HCT116 (cell line): ENCODE data around the gene SPSB1. TPM values are rescaled to one million over a fixed set of nuclear protein-coding genes. Genes with fewer than 3 reads are reported as not detected.
A peak's percentile ranks its signal among the peaks of the same experiment; 100 is the strongest.

Experiments
- ATAC-seq: fragments of 200-7000 bp; cut with Tn5 transposase; 2 replicates; pipeline ENCODE4 v1.9.1; 2020; ENCODE audit warnings: mild to moderate bottlenecking, moderate library complexity
- BruUV-seq: library from RNA; stranded (reverse); fragments of 400-500 nt; replicated peaks from 2 replicates; lab custom pipeline; 2021; lab: Mats Ljungman, UMichigan
- CTCF ChIA-PET: fragments of 300-600 bp; sonication (Branson Sonifier 250); formaldehyde crosslinking; loops from one replicate; lab custom pipeline; 2021; ENCODE audit warnings: antibody characterized with exemption; lab: Charles Lee
- POLR2A ChIA-PET: fragments of 300-600, 350-600 bp; sonication (Branson Sonifier 250); formaldehyde crosslinking; loops from one replicate; lab custom pipeline; 2021; ENCODE audit warnings: antibody characterized with exemption; lab: Charles Lee
- RAD21 ChIA-PET, 2 experiments: fragments of 300-600 bp; sonication (Branson Sonifier 250); formaldehyde crosslinking; loops; one replicate each; lab custom pipeline; 2023; ENCODE audit warnings: low total read pairs in 2 of 2; ENCODE audit not compliant: uncharacterized antibody in 2 of 2, unreplicated experiment in 2 of 2, low non-redundant PET in 1 of 2; lab: Charles Lee
- DNase-seq: peaks from one replicate; pipeline ENCODE4 v3.0.0-alpha.2; 2010; ENCODE audit warnings: low read depth, low spot score
- H2AFZ ChIP-seq: fragments of 200-600 bp; shearing (Covaris generic), sonication (generic); 2 replicates; pipeline ENCODE4 v1.6.1; 2017; ENCODE audit warnings: low read depth, mixed run types, mixed read lengths, antibody characterized with exemption, low read length; ENCODE audit not compliant: poor library complexity, severe bottlenecking
- H3K27ac ChIP-seq: 2 replicates; pipeline ENCODE4 v1.5.1; 2012; ENCODE audit warnings: low read depth, low read length
- H3K27me3 ChIP-seq: fragments of 200-600 bp; sonication (generic); 2 replicates; pipeline ENCODE4 v1.6.1; 2016; ENCODE audit warnings: mixed run types, low read length, mixed read lengths; ENCODE audit not compliant: insufficient read depth
- H3K36me3 ChIP-seq, 2 experiments: fragments of 200-500 bp in 1 of 2; fragments of 200-600 bp in 1 of 2; sonication (Bioruptor generic) in 1 of 2; sonication (generic) in 1 of 2; 2 replicates each; pipeline versions ENCODE4 v1.5.1 to v1.6.1; 2014 to 2016; ENCODE audit warnings: low read length in 2 of 2, inconsistent platforms in 1 of 2, mixed read lengths in 1 of 2, mixed run types in 1 of 2; ENCODE audit not compliant: insufficient read depth in 2 of 2, control insufficient read depth in 1 of 2
- H3K4me1 ChIP-seq, 2 experiments: fragments of 200-600 bp in 1 of 2; sonication (generic) in 1 of 2; 2 replicates each; pipeline versions ENCODE4 v1.5.1 to v1.6.1; 2012 to 2017; ENCODE audit warnings: low read length in 2 of 2, inconsistent platforms in 1 of 2, mild to moderate bottlenecking in 1 of 2, mixed read lengths in 1 of 2, mixed run types in 1 of 2, moderate library complexity in 1 of 2; ENCODE audit not compliant: insufficient read depth in 2 of 2, control insufficient read depth in 1 of 2
- H3K4me2 ChIP-seq: fragments of 200-600 bp; sonication (generic); 2 replicates; pipeline ENCODE4 v1.6.1; 2017; ENCODE audit warnings: mixed run types, low read length, mixed read lengths
- H3K4me3 ChIP-seq, 2 experiments: fragments of 200-600 bp in 1 of 2; sonication (generic) in 1 of 2; replicated peaks in 1 of 2; 2 replicates each; pipeline ENCODE4 v1.5.1; 2011 to 2016; ENCODE audit warnings: low read length in 2 of 2, control low read depth in 1 of 2, low read depth in 1 of 2, mild to moderate bottlenecking in 1 of 2, mixed read lengths in 1 of 2, mixed run types in 1 of 2
- H3K79me2 ChIP-seq: fragments of 200-600 bp; sonication (generic); 2 replicates; pipeline ENCODE4 v1.6.1; 2017; ENCODE audit warnings: mild to moderate bottlenecking, mixed run types, low read length, moderate library complexity, mixed read lengths; ENCODE audit not compliant: insufficient read depth
- H3K9ac ChIP-seq: fragments of 200-600 bp; sonication (generic); 2 replicates; pipeline ENCODE4 v1.6.1; 2016; ENCODE audit warnings: low read length, mixed read lengths
- H3K9me2 ChIP-seq: fragments of 200-600 bp; sonication (generic), shearing (Covaris generic); 2 replicates; pipeline ENCODE4 v1.6.1; 2017; ENCODE audit warnings: mixed run types, mild to moderate bottlenecking, moderate library complexity; ENCODE audit not compliant: insufficient read depth
- H3K9me3 ChIP-seq, 2 experiments: fragments of 200-500 bp in 1 of 2; fragments of 200-600 bp in 1 of 2; sonication (Bioruptor generic) in 1 of 2; sonication (generic) in 1 of 2; 2 replicates each; pipeline ENCODE4 v1.6.1; 2014 to 2017; ENCODE audit warnings: low read length in 2 of 2, mixed read lengths in 2 of 2, inconsistent platforms in 1 of 2, low read depth in 1 of 2, mild to moderate bottlenecking in 1 of 2, mixed run types in 1 of 2, moderate library complexity in 1 of 2; ENCODE audit not compliant: control insufficient read depth in 1 of 2, insufficient read depth in 1 of 2
- H4K20me1 ChIP-seq: fragments of 200-600 bp; sonication (generic), shearing (Covaris generic); 2 replicates; pipeline ENCODE4 v1.6.1; 2017; ENCODE audit warnings: mixed run types, mild to moderate bottlenecking, moderate library complexity; ENCODE audit not compliant: insufficient read depth
- CBX3 ChIP-seq: IDR thresholded peaks from 2 replicates; pipeline ENCODE4 v1.6.1; 2012; ENCODE audit warnings: low read depth
- CEBPB ChIP-seq: IDR thresholded peaks from 2 replicates; pipeline ENCODE4 v1.6.1; 2012; ENCODE audit warnings: low read depth
- CTCF ChIP-seq, 3 experiments: fragments of 200-600 bp in 1 of 3; sonication (generic) in 1 of 3; IDR thresholded peaks in 2 of 3; conservative IDR thresholded peaks in 1 of 3; 2 replicates each; pipeline ENCODE4 v1.5.1; 2012 to 2017; ENCODE audit warnings: low read depth in 2 of 3, low read length in 2 of 3, antibody characterized with exemption in 1 of 3, borderline replicate concordance in 1 of 3, control low read depth in 1 of 3, mild to moderate bottlenecking in 1 of 3, mixed read lengths in 1 of 3, mixed run types in 1 of 3, moderate library complexity in 1 of 3; ENCODE audit not compliant: insufficient read depth in 1 of 3
- ELF1 ChIP-seq: IDR thresholded peaks from 2 replicates; pipeline ENCODE4 v1.6.1; 2012; ENCODE audit warnings: low read depth, borderline replicate concordance
- EZH2 ChIP-seq: fragments of 200-600 bp; sonication (generic); IDR thresholded peaks from 2 replicates; pipeline ENCODE4 v1.6.1; 2017; ENCODE audit warnings: antibody characterized with exemption, mixed run types
- JUND ChIP-seq: IDR thresholded peaks from 2 replicates; pipeline ENCODE4 v1.6.1; 2012
- MAX ChIP-seq: IDR thresholded peaks from 2 replicates; pipeline ENCODE4 v1.6.1; 2012
- POLR2AphosphoS5 ChIP-seq: IDR thresholded peaks from 2 replicates; pipeline ENCODE4 v1.6.1; 2011; ENCODE audit warnings: mild to moderate bottlenecking, low read depth, low read length, moderate library complexity
- RAD21 ChIP-seq: IDR thresholded peaks from 2 replicates; pipeline ENCODE4 v1.6.1; 2012; ENCODE audit warnings: low read depth, mild to moderate bottlenecking
- SIN3A ChIP-seq: IDR thresholded peaks from 2 replicates; pipeline ENCODE4 v1.6.1; 2012; ENCODE audit warnings: low read depth
- SP1 ChIP-seq: IDR thresholded peaks from 2 replicates; pipeline ENCODE4 v1.6.1; 2012; ENCODE audit warnings: low read depth
- SRF ChIP-seq: IDR thresholded peaks from 2 replicates; pipeline ENCODE4 v1.6.1; 2012; ENCODE audit warnings: low read depth
- TCF7L2 ChIP-seq: IDR thresholded peaks from 2 replicates; pipeline ENCODE4 v1.7.0; 2011; ENCODE audit warnings: borderline replicate concordance, inconsistent platforms; ENCODE audit not compliant: insufficient read depth, insufficient read length; ENCODE audit errors: extremely low read depth
- ZBTB33 ChIP-seq: IDR thresholded peaks from 2 replicates; pipeline ENCODE4 v1.6.1; 2011; ENCODE audit warnings: mild to moderate bottlenecking, low read length, moderate library complexity; ENCODE audit not compliant: insufficient replicate concordance; ENCODE audit errors: extremely low read depth
- ZFX ChIP-seq: fragments of 450-650 bp; IDR thresholded peaks from 2 replicates; pipeline ENCODE4 v1.6.1; 2017
- intact Hi-C: fragments of 100-400 bp; cut with micrococcal nuclease; formaldehyde crosslinking; loops from 2 replicates; pipeline ENCODE4 v1.10.0; 2022
- total RNA-seq: library from RNA; stranded (reverse); gene quantifications from one replicate; pipeline ENCODE4 v1.2.1, GENCODE V29; 2021; ENCODE audit not compliant: unreplicated experiment

Gene SPSB1
- total RNA-seq, 1 experiment from 2014 or later: 10.8 TPM

GRCh38 chr1:9317072-9317471, 24.4 kb downstream of the SPSB1 start:
- H3K27ac ChIP-seq: peak overlapping the region; percentile 44; the same call in 1 of the 2 replicates
- ChIA-PET CTCF (no interaction called here), RAD21 (interaction anchor here in 1 of 2 experiments (0.9 kb wide), 1 partner anchor 9 kb away, joined by 5 read pairs; no protein-coding TSS in a partner anchor), POLR2A (interaction anchor here (0.7 kb wide), 1 partner anchor 26 kb away, joined by 5 read pairs; no protein-coding TSS in a partner anchor)
- peaks cover 53% of the 10 kb centered on the region for H3K79me2 ChIP-seq
- intact Hi-C loops: no loop called here
- no peaks in the 10 kb centered on the region for H3K27me3 ChIP-seq
- no peak overlapping the region for H2AFZ ChIP-seq
- ATAC-seq (no peak), DNase-seq (no peak)
- peak overlapping the region; percentile 56 for H3K4me2 ChIP-seq
- H3K9me2 ChIP-seq: no peaks in the 10 kb centered on the region
- 0 out of 2 replicates have a peak overlapping the region, but pooled peaks have one; percentile 28 for H3K9ac ChIP-seq
- peaks cover 14 to 34% of the 10 kb centered on the region in 2 experiments for H3K4me1 ChIP-seq
- peak overlapping the region in 1 of 2 experiments; percentile 31; a peak in 1 of 4 replicates for H3K4me3 ChIP-seq
- no peaks in the 10 kb centered on the region for H3K36me3 ChIP-seq
- BruUV-seq: no TSS peak
- H4K20me1 ChIP-seq: no peaks in the 10 kb centered on the region
- H3K9me3 ChIP-seq: no peaks in the 10 kb centered on the region
- no peak for TF ChIP-seq SIN3A
- no peak for TF ChIP-seq ELF1
- no peak for TF ChIP-seq POLR2AphosphoS5
- TF ChIP-seq RAD21: no peak
- TF ChIP-seq SRF: no peak
- no peak for TF ChIP-seq MAX
- TF ChIP-seq ZFX: no peak
- no peak for TF ChIP-seq CTCF (IDR thresholded peaks at IDR 0.05 in 2 of 3, conservative IDR thresholded peaks at IDR 0.05 in 1 of 3; ENCODE audit: borderline replicate concordance in 1 of 3, insufficient read depth in 1 of 3, low read depth in 2 of 3, low read length in 2 of 3)
- TF ChIP-seq SP1: no peak
- TF ChIP-seq ZBTB33: no peak
- TF ChIP-seq EZH2: no peak
- TF ChIP-seq JUND: no peak
- TF ChIP-seq CBX3: no peak
- no peak for TF ChIP-seq CEBPB
- no peak for TF ChIP-seq TCF7L2
